Activated T-cell treated with anti-CD3 and anti-CD28 coated beads for 1 hour (primary cell): ENCODE measurements around the gene SLC2A11.
"Not testable (repeated sequence)": the region's sequence is repeated elsewhere in the genome, so short reads cannot be mapped to it uniquely, and the experiment has no call there.

ENCODE experiments used
- DNase-seq: peaks from one replicate; pipeline ENCODE4 v3.0.0-alpha.2; 2020; ENCODE audit warnings: low read depth

Gene SLC2A11

GRCh38 chr22:23847310-23847920, 10.3 kb upstream of the SLC2A11 start:
- DNase-seq = no peak

GRCh38 chr22:23847991-23848864, 9.4 kb upstream of the SLC2A11 start:
- no peak for DNase-seq

GRCh38 chr22:23849009-23850006, 8.4 kb upstream of the SLC2A11 start:
- DNase-seq = peak; percentile 81

GRCh38 chr22:23850136-23850611, 7.5 kb upstream of the SLC2A11 start:
- DNase-seq = no peak

DNA sequence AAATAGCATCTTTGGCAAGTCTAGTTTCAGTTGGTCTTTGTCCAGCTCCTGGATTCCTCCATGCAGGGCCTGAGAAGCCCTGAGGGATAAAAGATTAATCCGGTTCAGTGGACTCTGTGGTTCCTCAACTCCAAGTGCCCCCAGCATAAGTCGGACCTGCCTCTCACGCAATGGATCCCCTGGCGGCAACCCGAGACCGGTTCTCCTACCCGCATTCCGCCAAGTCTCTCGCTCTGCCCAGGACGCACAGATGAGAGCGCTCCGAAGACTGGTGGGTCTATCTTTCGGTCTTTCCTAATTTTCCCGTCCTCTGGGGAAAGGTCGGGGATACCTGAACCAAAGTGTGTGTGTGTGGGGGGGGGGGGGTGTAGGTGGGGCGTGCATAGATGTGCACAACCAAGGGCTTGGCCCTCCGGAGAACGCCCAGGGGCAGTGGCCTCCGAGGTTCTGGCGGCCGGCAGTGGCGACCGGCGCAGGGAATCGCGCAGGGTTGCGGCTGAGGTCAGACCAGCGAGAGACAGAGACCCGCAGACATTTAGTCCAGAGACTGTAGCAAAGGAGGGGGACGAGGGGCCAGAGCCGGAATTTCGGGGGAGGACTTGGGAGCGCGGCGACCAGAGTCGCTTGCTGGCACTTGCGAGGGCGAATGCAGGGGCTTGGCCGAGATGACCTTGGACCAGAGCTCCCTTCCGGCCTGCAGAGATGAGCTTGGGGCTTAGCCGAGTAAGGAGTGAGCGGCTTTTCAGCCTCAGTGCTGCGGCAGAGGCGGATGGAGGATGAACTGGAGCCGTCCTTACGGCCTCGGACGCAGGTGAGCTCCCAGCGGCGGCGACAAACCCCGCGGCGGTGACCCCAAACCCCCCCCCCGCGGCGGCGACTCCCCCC, 712 bp upstream of the SLC2A11 start:
- no peak for DNase-seq

DNA sequence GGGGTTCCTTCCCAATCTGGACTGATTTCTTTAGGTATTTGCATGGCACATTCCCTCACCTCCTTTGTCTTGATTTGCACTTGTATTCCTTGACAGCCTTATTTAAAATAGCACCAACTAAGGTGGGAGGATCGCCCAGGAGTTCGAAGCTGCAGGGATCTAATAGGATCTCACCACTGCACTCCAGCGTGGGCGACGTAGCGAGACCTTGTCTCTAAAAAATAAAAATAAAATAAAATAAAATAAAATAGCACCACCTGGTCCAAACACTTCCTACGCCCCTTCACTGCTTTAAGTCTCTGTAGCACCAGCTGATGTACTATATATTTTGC, 775 bp downstream of the SLC2A11 start:
- DNase-seq = no peak

DNA sequence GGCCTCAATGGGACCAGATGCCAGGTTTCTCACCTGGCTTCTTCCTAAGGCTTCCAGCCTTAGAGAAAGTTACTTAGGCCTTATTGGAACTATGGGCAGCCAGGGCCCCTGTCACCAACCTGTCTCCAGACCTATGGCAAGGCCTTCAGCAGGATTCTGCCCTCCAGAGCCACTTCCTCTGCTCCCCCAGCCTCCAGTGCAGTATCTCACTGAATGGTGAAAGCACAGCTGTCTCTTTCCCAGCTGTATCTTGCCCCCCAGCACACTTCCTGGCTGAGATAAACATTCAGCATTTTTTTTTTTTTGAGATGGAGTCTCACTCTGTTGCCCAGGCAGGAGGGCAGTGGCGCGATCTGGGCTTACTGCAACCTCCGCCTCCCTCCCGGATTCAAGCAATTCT, 1.5 kb downstream of the SLC2A11 start:
- DNase-seq = no peak

- not testable (repeated sequence) for DNase-seq
Observed at GRCh38 chr22:23860187-23860586, 2.5 kb downstream of the SLC2A11 start.

- no peak for DNase-seq
Observed at GRCh38 chr22:23862103-23862502, 4.4 kb downstream of the SLC2A11 start.

DNA sequence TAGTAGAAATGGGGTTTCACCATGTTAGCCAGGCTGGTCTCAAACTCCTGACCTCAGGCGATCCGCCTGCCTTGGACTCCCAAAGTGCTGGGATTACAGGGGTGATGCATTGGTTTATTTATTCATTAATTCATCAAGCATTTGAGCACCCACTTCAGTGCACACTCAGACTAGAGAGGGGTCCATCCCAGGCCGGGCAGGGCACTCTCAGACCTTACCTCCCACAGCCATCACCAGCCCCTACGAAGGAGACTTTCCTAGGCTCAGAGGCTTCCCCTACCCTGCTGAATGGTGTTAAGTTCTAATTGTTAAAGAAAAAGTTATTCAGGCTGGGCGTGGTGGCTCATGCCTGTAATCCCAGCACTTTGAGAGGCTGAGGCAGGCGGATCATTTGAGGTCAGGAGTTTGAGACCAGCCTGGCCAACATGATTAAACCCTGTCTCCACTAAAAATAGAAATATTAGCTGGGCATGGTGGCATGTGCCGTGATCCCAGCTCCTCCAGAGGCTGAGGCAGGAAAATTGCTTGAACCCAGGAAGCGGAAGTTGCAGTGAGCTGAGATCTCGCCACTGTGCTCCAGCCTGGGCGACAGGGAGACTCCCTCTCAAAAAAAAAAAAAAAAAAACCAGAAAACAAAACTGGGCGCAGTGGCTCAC, 7.0 kb downstream of the SLC2A11 start:
- not testable (repeated sequence) for DNase-seq

DNA sequence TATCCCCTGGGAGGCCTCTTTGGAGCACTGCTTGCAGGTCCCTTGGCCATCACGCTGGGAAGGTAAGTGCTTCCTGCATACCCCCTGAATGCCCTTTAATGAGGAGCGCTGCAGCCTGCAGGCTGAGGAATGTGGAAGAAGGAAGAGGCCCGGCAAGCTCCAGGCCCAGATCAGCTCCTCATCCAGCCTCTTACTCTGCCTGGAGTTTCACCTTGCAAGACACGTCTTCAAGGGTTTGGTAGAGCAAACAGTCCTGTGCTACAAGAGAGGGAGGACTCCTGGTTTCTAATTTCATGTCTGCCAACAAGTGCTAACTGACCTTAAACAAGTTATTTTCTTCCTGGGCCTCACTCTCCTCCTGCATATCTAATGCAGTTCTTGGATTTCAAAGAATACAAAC, 10.9 kb downstream of the SLC2A11 start:
- DNase-seq = no peak

- DNase-seq = no peak
Observed at GRCh38 chr22:23874871-23875270, 17.2 kb downstream of the SLC2A11 start.

- no peak for DNase-seq
Observed at GRCh38 chr22:23875801-23876200, 18.1 kb downstream of the SLC2A11 start.

DNA sequence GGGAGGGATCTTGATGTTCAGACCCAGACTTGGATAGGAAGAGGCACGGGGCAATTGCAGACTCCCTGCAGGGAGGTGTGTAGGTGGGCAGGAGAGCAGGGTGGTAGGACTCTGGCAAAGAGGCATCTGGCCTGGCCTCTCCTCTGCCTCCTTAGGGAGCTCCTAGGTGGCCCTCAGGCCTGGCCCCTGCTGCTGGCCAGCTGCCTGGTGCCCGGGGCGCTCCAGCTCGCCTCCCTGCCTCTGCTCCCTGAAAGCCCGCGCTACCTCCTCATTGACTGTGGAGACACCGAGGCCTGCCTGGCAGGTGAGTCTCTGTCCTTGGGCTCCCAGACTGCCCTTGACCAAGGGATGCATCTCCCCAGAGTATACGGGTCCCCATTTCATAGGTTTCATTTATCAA, 19.9 kb downstream of the SLC2A11 start:
- DNase-seq = no peak

- no peak for DNase-seq
Observed at GRCh38 chr22:23878219-23878618, 20.5 kb downstream of the SLC2A11 start.

- no peak for DNase-seq
Observed at GRCh38 chr22:23882370-23882769, 24.7 kb downstream of the SLC2A11 start.

DNA sequence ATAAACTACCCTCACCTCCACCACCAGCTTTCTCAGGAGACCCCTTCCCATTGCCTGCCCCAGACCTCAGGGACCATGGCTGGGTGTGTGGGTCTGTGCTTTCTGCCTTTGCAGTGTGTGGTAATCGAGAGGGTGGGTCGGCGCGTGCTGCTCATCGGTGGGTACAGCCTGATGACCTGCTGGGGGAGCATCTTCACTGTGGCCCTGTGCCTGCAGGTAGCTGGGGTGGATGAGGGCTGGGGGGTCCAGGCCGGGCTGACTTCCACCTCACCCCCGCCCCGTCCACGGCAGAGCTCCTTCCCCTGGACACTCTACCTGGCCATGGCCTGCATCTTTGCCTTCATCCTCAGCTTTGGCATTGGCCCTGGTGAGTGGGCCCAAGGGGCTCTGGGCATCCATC, 26.0 kb downstream of the SLC2A11 start:
- no peak for DNase-seq

DNA sequence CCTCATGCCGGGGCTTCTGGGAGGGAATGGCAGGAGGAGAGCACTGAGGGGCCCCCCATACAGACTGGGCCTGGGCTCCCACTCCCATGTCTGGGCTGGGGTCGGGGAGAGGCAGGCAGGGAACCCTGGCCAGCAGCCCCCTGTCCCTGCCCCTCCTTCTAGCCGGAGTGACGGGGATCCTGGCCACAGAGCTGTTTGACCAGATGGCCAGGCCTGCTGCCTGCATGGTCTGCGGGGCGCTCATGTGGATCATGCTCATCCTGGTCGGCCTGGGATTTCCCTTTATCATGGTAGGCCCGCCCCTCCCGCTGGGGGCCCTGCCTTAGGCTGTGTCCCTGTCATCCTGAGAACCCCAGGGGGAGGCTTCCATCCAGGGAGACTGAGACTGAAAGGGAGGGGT, 26.5 kb downstream of the SLC2A11 start:
- no peak for DNase-seq

DNA sequence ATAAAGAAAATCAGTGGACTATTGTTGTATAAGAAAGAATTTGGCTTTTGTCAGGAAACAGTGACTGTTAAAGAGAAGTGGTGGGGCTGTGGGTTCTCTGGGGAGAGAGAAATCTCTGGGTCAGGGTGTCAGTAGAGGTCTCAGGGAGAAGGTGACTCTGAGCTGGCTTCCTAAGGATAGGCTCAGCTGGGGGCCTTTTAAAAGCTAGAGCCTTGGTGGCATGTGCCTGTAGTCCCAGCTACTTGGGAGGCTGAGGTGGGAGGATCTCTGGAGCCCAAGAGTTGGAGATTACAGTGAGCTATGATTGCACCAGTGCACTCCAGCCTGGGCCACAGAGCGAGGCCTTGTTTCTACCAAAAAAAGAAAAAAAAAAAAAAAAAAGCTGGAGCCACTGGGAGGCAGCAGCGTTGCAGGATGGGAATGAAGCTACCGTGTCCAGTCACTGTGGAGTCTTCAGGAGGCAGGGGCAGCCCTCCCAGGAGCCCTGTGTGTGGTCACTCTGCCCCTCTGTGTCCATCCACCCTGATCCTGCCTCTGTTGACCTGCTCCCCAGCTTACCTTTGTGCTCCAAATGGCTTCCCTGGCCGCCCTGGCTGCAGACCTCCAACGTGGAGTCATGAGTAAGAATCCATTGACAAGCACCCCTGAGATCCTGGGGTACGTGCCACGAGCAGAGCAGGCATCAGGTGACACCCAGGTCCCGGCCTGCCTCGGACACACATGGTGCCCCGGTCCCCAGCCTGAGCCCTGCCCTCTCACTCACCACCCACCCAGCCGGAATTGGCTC, 31.1 kb downstream of the SLC2A11 start:
- no peak for DNase-seq

DNA sequence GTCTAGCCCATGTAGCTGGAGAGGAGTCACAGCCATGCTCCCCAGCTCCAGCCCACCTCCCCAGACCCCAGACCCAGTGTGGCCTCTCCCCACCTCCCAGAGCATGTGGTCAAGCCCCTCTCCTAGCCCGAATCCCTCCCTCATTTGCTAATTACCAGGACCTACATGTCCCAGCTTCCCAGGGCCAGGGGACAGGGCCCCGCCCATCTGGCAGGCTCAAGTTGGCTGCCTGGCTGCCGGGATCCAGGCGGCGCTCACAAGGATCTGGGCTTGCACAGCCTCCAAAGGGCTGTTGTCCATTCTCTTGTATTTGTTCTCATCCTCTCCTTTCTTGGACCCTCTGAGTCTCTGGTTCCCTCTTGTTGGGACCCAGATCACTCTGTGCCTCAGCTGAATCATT, 31.9 kb downstream of the SLC2A11 start:
- DNase-seq = no peak
